Ovary (tissue), 3 donors: ENCODE results near the gene CD8A.

ENCODE experiments used
- EP300 ChIP-seq: sonication (generic); formaldehyde crosslinking; IDR thresholded peaks from one replicate; pipeline ENCODE4 v1.6.1; 2017; ENCODE audit warnings: antibody characterized with exemption
- POLR2A ChIP-seq: fragments of 450-650 bp; IDR thresholded peaks from one replicate; pipeline ENCODE4 v1.6.1; 2017; ENCODE audit warnings: antibody characterized with exemption, mild to moderate bottlenecking, moderate library complexity
- TF ChIP-seq, protein P1 (sequence below), 3 donors: fragments of 450-650 bp in 2 of 3; fragments of 200-600 bp in 1 of 3; IDR thresholded peaks; one replicate each; pipeline versions ENCODE4 v1.5.1 to v1.8.0; 2016 to 2022; ENCODE audit warnings: antibody characterized with exemption in 3 of 3, mild to moderate bottlenecking in 1 of 3
- donor health status: DM: no; HTN: no; CAD: no.

DNA sequence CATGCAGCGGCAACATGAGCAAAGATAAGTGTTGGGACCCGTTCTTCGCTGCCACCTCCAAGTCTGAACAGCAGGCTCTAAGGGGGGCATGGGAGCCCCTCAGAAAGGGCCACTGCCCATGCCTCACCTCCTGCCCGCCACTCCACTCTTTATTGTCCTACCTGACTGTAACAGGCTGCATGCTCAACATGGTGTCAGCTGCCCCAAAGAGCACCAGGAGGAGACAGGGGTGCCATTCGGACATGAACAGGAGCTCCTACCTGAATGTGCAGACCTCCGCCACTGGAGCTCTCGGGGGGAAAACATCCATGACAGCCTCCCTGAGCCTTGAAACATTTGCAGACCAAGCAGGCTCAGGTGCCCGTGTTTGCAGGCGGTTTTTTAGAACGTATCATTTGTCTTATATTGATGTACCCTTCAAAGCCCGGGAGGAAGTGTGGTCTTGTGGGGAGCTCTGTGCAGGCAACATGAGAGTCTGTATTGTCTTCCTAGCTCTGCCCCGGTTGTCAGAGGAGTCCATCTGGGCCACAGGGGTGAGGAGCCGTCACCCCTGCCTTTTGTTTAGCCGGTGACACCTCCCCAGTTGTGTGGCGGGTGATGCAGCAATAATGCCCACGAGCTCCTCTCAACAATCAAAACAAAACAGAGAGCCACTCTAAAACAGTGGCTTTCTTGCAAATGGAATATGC lies 35.1 kb upstream of the CD8A start:
- TF ChIP-seq, protein P1, sequence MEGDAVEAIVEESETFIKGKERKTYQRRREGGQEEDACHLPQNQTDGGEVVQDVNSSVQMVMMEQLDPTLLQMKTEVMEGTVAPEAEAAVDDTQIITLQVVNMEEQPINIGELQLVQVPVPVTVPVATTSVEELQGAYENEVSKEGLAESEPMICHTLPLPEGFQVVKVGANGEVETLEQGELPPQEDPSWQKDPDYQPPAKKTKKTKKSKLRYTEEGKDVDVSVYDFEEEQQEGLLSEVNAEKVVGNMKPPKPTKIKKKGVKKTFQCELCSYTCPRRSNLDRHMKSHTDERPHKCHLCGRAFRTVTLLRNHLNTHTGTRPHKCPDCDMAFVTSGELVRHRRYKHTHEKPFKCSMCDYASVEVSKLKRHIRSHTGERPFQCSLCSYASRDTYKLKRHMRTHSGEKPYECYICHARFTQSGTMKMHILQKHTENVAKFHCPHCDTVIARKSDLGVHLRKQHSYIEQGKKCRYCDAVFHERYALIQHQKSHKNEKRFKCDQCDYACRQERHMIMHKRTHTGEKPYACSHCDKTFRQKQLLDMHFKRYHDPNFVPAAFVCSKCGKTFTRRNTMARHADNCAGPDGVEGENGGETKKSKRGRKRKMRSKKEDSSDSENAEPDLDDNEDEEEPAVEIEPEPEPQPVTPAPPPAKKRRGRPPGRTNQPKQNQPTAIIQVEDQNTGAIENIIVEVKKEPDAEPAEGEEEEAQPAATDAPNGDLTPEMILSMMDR (IDR thresholded peaks at IDR 0.05): no peak
- TF ChIP-seq POLR2A (no peak), EP300 (no peak)
